ENCODE results near the gene FER. TPM values are rescaled to one million over a fixed set of nuclear protein-coding genes. Genes with fewer than 3 reads are reported as not detected.

FER gene
- total and polyA plus RNA-seq, 2 of the 13 experiments (the other 11 are each of a cell fraction or from before 2014, with no cell fraction given), result 7.9 to 29.0 TPM

- peak; percentile 92 for TF ChIP-seq IRF9 (CRISPR knock-in tag; IDR thresholded peaks at IDR 0.05; ENCODE audit: borderline replicate concordance)
- TF ChIP-seq ZNF513 (CRISPR knock-in tag; conservative IDR thresholded peaks at IDR 0.05), result no peak
- TF ChIP-seq ZNF460 (CRISPR knock-in tag; IDR thresholded peaks at IDR 0.05; ENCODE audit: borderline replicate concordance), result no peak; the same call in 1 of the 2 replicates
- TF ChIP-seq TRAFD1 (CRISPR knock-in tag; IDR thresholded peaks at IDR 0.05; ENCODE audit: borderline replicate concordance), result no peak; the same call in 1 of the 2 replicates
- TF ChIP-seq TAF15 (IDR thresholded peaks at IDR 0.05; ENCODE audit: low read depth, low read length, poor library complexity, severe bottlenecking), result peak; percentile 22
- peak; percentile 84 for TF ChIP-seq SP4 (CRISPR knock-in tag; IDR thresholded peaks at IDR 0.05)
- peak; percentile 76; the same call in 1 of the 2 replicates for TF ChIP-seq ZBED4 (CRISPR knock-in tag; IDR thresholded peaks at IDR 0.05; ENCODE audit: borderline replicate concordance)
- no peak for TF ChIP-seq HHEX (CRISPR knock-in tag; IDR thresholded peaks at IDR 0.05)
- TF ChIP-seq CCDC6 (CRISPR knock-in tag; IDR thresholded peaks at IDR 0.05), result 0 out of 2 replicates have a peak, but pooled peaks have one; percentile 67
- 0 out of 2 replicates have a peak, but pooled peaks have one; percentile 72 for TF ChIP-seq ZNF329 (CRISPR knock-in tag; IDR thresholded peaks at IDR 0.05; ENCODE audit: low read depth)
- peak; percentile 93 for TF ChIP-seq DRAP1 (CRISPR knock-in tag; IDR thresholded peaks at IDR 0.05)
- TF ChIP-seq ZSCAN21 (CRISPR knock-in tag; IDR thresholded peaks at IDR 0.05; ENCODE audit: borderline replicate concordance), result no peak; the same call in 1 of the 2 replicates
- TF ChIP-seq SALL1 (CRISPR knock-in tag; IDR thresholded peaks at IDR 0.05), result peak; percentile 91
- TF ChIP-seq RFX1 (IDR thresholded peaks at IDR 0.05), result peak; percentile 77
- TF ChIP-seq ERF (CRISPR knock-in tag; IDR thresholded peaks at IDR 0.05), result peak; percentile 93; the same call in 1 of the 2 replicates
- TF ChIP-seq KLF9 (CRISPR knock-in tag; IDR thresholded peaks at IDR 0.05; ENCODE audit: low read depth), result no peak
- TF ChIP-seq ZBTB34 (CRISPR knock-in tag; IDR thresholded peaks at IDR 0.05), result peak; percentile 25; the same call in 1 of the 2 replicates
- TF ChIP-seq ZNF432 (CRISPR knock-in tag; IDR thresholded peaks at IDR 0.05; ENCODE audit: borderline replicate concordance), result no peak
- peak; percentile 77; the same call in 1 of the 2 replicates for TF ChIP-seq ZNF546 (CRISPR knock-in tag; conservative IDR thresholded peaks at IDR 0.05)
These were observed 867 bp downstream of the FER start (continued) for GRCh38 chr5:108748401-108749127.

Measured in HepG2 (cell line).